Femur (tissue), 1 donor: ENCODE data around the gene LEKR1.
"Not testable (repeated sequence)": the region's sequence is repeated elsewhere in the genome, so short reads cannot be mapped to it uniquely, and the experiment has no call there.

Experiments
- DNase-seq: peaks from one replicate; pipeline ENCODE4 v3.0.0-alpha.2; 2017

Gene LEKR1

GRCh38 chr3:156826144-156826895 is at the start of gene LEKR1:
Gene LEKR1 (plus strand): TSS chr3:156826353. CDS start chr3:156829330, 2,977 bp downstream.
- DNase-seq, result peak; percentile 94

- DNase-seq, result no peak
Measured at GRCh38 chr3:156776871-156777270, 49.3 kb upstream of the LEKR1 start.

- no peak for DNase-seq
Measured at GRCh38 chr3:156781310-156782230, 44.6 kb upstream of the LEKR1 start.

GRCh38 chr3:156782319-156782718 is 43.8 kb upstream of the LEKR1 start:
- DNase-seq, result no peak

GRCh38 chr3:156782921-156783320 is 43.2 kb upstream of the LEKR1 start:
- no peak for DNase-seq

- no peak for DNase-seq
Measured at GRCh38 chr3:156787001-156787400, 39.2 kb upstream of the LEKR1 start.

- no peak for DNase-seq
Measured at GRCh38 chr3:156787926-156788663, 38.1 kb upstream of the LEKR1 start.

GRCh38 chr3:156788846-156789245 is 37.3 kb upstream of the LEKR1 start:
- no peak for DNase-seq

- DNase-seq, result no peak
Measured at GRCh38 chr3:156790156-156790555, 36.0 kb upstream of the LEKR1 start.

GRCh38 chr3:156792114-156792513 is 34.0 kb upstream of the LEKR1 start:
- no peak for DNase-seq

GRCh38 chr3:156792536-156792935 is 33.6 kb upstream of the LEKR1 start:
- no peak for DNase-seq

- DNase-seq, result no peak
Measured at GRCh38 chr3:156792945-156793344, 33.2 kb upstream of the LEKR1 start.

GRCh38 chr3:156793400-156793799 is 32.8 kb upstream of the LEKR1 start:
- no peak for DNase-seq

- no peak for DNase-seq
Measured at GRCh38 chr3:156793851-156794250, 32.3 kb upstream of the LEKR1 start.

GRCh38 chr3:156795890-156796481 is 30.2 kb upstream of the LEKR1 start:
- DNase-seq, result no peak

- DNase-seq, result no peak
Measured at GRCh38 chr3:156797368-156797767, 28.8 kb upstream of the LEKR1 start.

GRCh38 chr3:156800287-156800686 is 25.9 kb upstream of the LEKR1 start:
- DNase-seq, result not testable (repeated sequence)

GRCh38 chr3:156801746-156802145 is 24.4 kb upstream of the LEKR1 start:
- DNase-seq, result no peak

GRCh38 chr3:156802821-156803606 is 23.1 kb upstream of the LEKR1 start:
- DNase-seq, result no peak

GRCh38 chr3:156803952-156804741 is 22.0 kb upstream of the LEKR1 start:
- DNase-seq, result no peak

GRCh38 chr3:156806698-156807097 is 19.5 kb upstream of the LEKR1 start:
- no peak for DNase-seq
